ENCODE results near the gene SLC4A11. TPM values are rescaled to one million over a fixed set of nuclear protein-coding genes. Genes with fewer than 3 reads are reported as not detected.
"Not testable (repeated sequence)": the region's sequence is repeated elsewhere in the genome, so short reads cannot be mapped to it uniquely, and the experiment has no call there.

SLC4A11 gene
- total RNA-seq, 1 donor from 2014 or later = under 0.01 TPM

GRCh38 chr20:3223994-3224680, 14.9 kb downstream of the SLC4A11 start:
- Histone ChIP-seq H3K4me3 (ENCODE audit: low read length in 3 of 3) (no peak overlapping the region), H3K9ac (ENCODE audit: low read depth in 1 of 3, low read length in 3 of 3) (peak overlapping the region in 1 of 3 donors; percentile 64), H3K27ac (ENCODE audit: low read depth, low read length) (no peak overlapping the region)

GRCh38 chr20:3223651-3223993, 15.4 kb downstream of the SLC4A11 start:
- Histone ChIP-seq H3K9ac (ENCODE audit: low read depth in 1 of 3, low read length in 3 of 3) (peak overlapping the region in 1 of 3 donors; percentile 64), H3K4me1 (ENCODE audit: control insufficient read depth in 3 of 3, insufficient read depth in 3 of 3, low read length in 3 of 3) (peaks cover 24 to 31% (median 28%) of the 10 kb centered on the region in 3 donors), H3K27me3 (ENCODE audit: control insufficient read depth in 3 of 3, insufficient read depth in 3 of 3, low read length in 3 of 3) (no peaks in the 10 kb centered on the region), H3K36me3 (ENCODE audit: control insufficient read depth in 3 of 3, insufficient read depth in 3 of 3, low read length in 3 of 3) (peaks cover 5 to 14% (median 5%) of the 10 kb centered on the region in 3 donors), H3K27ac (ENCODE audit: low read depth, low read length) (peak overlapping the region; percentile 67), H3K4me3 (ENCODE audit: low read length in 3 of 3) (no peak overlapping the region), H3K9me3 (ENCODE audit: control insufficient read depth in 3 of 3, low read length in 3 of 3) (no peaks in the 10 kb centered on the region)

More at GRCh38 chr20:3223994-3224680, 14.9 kb downstream of the SLC4A11 start:
- Histone ChIP-seq H3K4me1 (ENCODE audit: control insufficient read depth in 3 of 3, insufficient read depth in 3 of 3, low read length in 3 of 3) (peaks cover 22 to 30% (median 26%) of the 10 kb centered on the region in 3 donors), H3K27me3 (ENCODE audit: control insufficient read depth in 3 of 3, insufficient read depth in 3 of 3, low read length in 3 of 3) (no peaks in the 10 kb centered on the region), H3K9me3 (ENCODE audit: control insufficient read depth in 3 of 3, low read length in 3 of 3) (no peaks in the 10 kb centered on the region), H3K36me3 (ENCODE audit: control insufficient read depth in 3 of 3, insufficient read depth in 3 of 3, low read length in 3 of 3) (peaks cover 5 to 14% (median 5%) of the 10 kb centered on the region in 3 donors)

GRCh38 chr20:3222635-3223600, 16.1 kb downstream of the SLC4A11 start:
- Histone ChIP-seq H3K27ac (ENCODE audit: low read depth, low read length) (peak overlapping the region; percentile 67), H3K9ac (ENCODE audit: low read depth in 1 of 3, low read length in 3 of 3) (peak overlapping the region in 2 of 3 donors; percentile 64 to 66), H3K9me3 (ENCODE audit: control insufficient read depth in 3 of 3, low read length in 3 of 3) (no peaks in the 10 kb centered on the region), H3K27me3 (ENCODE audit: control insufficient read depth in 3 of 3, insufficient read depth in 3 of 3, low read length in 3 of 3) (no peaks in the 10 kb centered on the region), H3K4me1 (ENCODE audit: control insufficient read depth in 3 of 3, insufficient read depth in 3 of 3, low read length in 3 of 3) (peaks cover 25 to 37% (median 31%) of the 10 kb centered on the region in 3 donors), H3K36me3 (ENCODE audit: control insufficient read depth in 3 of 3, insufficient read depth in 3 of 3, low read length in 3 of 3) (peaks cover 5 to 14% (median 5%) of the 10 kb centered on the region in 3 donors), H3K4me3 (ENCODE audit: low read length in 3 of 3) (peak overlapping the region in 1 of 3 donors; percentile 29)

- Histone ChIP-seq H3K9ac (ENCODE audit: low read depth in 1 of 3, low read length in 3 of 3) (peak overlapping the region; percentile 14 to 66 (median 54)), H3K4me1 (ENCODE audit: control insufficient read depth in 3 of 3, insufficient read depth in 3 of 3, low read length in 3 of 3) (peaks cover 25 to 37% (median 31%) of the 10 kb centered on the region in 3 donors), H3K27ac (ENCODE audit: low read depth, low read length) (peak overlapping the region; percentile 76), H3K9me3 (ENCODE audit: control insufficient read depth in 3 of 3, low read length in 3 of 3) (no peaks in the 10 kb centered on the region), H3K4me3 (ENCODE audit: low read length in 3 of 3) (peak overlapping the region in 1 of 3 donors; percentile 41), H3K27me3 (ENCODE audit: control insufficient read depth in 3 of 3, insufficient read depth in 3 of 3, low read length in 3 of 3) (no peaks in the 10 kb centered on the region), H3K36me3 (ENCODE audit: control insufficient read depth in 3 of 3, insufficient read depth in 3 of 3, low read length in 3 of 3) (peaks cover 5 to 12% (median 5%) of the 10 kb centered on the region in 3 donors)
Measured at GRCh38 chr20:3221398-3222226, 17.4 kb downstream of the SLC4A11 start.

- H3K27me3 ChIP-seq (ENCODE audit: control insufficient read depth in 3 of 3, insufficient read depth in 3 of 3, low read length in 3 of 3) = no peaks in the 10 kb centered on the region
- peak overlapping the region in 1 of 3 donors; percentile 45 for H3K9ac ChIP-seq (ENCODE audit: low read depth in 1 of 3, low read length in 3 of 3)
- H3K36me3 ChIP-seq (ENCODE audit: control insufficient read depth in 3 of 3, insufficient read depth in 3 of 3, low read length in 3 of 3) = peaks cover 14 to 26% (median 22%) of the 10 kb centered on the region in 3 donors
- no peak overlapping the region for H3K4me3 ChIP-seq (ENCODE audit: low read length in 3 of 3)
- peaks cover 18 to 31% (median 25%) of the 10 kb centered on the region in 3 donors for H3K4me1 ChIP-seq (ENCODE audit: control insufficient read depth in 3 of 3, insufficient read depth in 3 of 3, low read length in 3 of 3)
- H3K9me3 ChIP-seq (ENCODE audit: control insufficient read depth in 3 of 3, low read length in 3 of 3) = no peaks in the 10 kb centered on the region
- H3K27ac ChIP-seq (ENCODE audit: low read depth, low read length) = no peak overlapping the region
Measured at GRCh38 chr20:3218307-3218988, 20.5 kb downstream of the SLC4A11 start.

GRCh38 chr20:3215359-3215917, 23.6 kb downstream of the SLC4A11 start:
- H3K27me3 ChIP-seq (ENCODE audit: control insufficient read depth in 3 of 3, insufficient read depth in 3 of 3, low read length in 3 of 3); H3K4me3 ChIP-seq (ENCODE audit: low read length in 3 of 3); H3K27ac ChIP-seq (ENCODE audit: low read depth, low read length); H3K9me3 ChIP-seq (ENCODE audit: control insufficient read depth in 3 of 3, low read length in 3 of 3); H3K4me1 ChIP-seq (ENCODE audit: control insufficient read depth in 3 of 3, insufficient read depth in 3 of 3, low read length in 3 of 3); H3K9ac ChIP-seq (ENCODE audit: low read depth in 1 of 3, low read length in 3 of 3): not testable (repeated sequence)
- H3K36me3 ChIP-seq (ENCODE audit: control insufficient read depth in 3 of 3, insufficient read depth in 3 of 3, low read length in 3 of 3) = peaks cover 10 to 24% (median 18%) of the 10 kb centered on the region in 3 donors

- H3K27ac ChIP-seq (ENCODE audit: low read depth, low read length) = no peak overlapping the region
- H3K4me1 ChIP-seq (ENCODE audit: control insufficient read depth in 3 of 3, insufficient read depth in 3 of 3, low read length in 3 of 3) = peaks cover 11 to 22% (median 12%) of the 10 kb centered on the region in 3 donors
- H3K4me3 ChIP-seq (ENCODE audit: low read length in 3 of 3) = no peak overlapping the region
- no peaks in the 10 kb centered on the region for H3K27me3 ChIP-seq (ENCODE audit: control insufficient read depth in 3 of 3, insufficient read depth in 3 of 3, low read length in 3 of 3)
- H3K9me3 ChIP-seq (ENCODE audit: control insufficient read depth in 3 of 3, low read length in 3 of 3) = no peaks in the 10 kb centered on the region
- H3K36me3 ChIP-seq (ENCODE audit: control insufficient read depth in 3 of 3, insufficient read depth in 3 of 3, low read length in 3 of 3) = peaks cover 12 to 19% (median 18%) of the 10 kb centered on the region in 3 donors
- H3K9ac ChIP-seq (ENCODE audit: low read depth in 1 of 3, low read length in 3 of 3) = no peak overlapping the region
Measured at GRCh38 chr20:3213226-3213625, 25.8 kb downstream of the SLC4A11 start.

GRCh38 chr20:3210346-3210745, 28.6 kb downstream of the SLC4A11 start:
- Histone ChIP-seq H3K9me3 (ENCODE audit: control insufficient read depth in 3 of 3, low read length in 3 of 3) (no peaks in the 10 kb centered on the region), H3K27ac (ENCODE audit: low read depth, low read length) (no peak overlapping the region), H3K4me3 (ENCODE audit: low read length in 3 of 3) (peak overlapping the region; percentile 88 to 96 (median 89)), H3K9ac (ENCODE audit: low read depth in 1 of 3, low read length in 3 of 3) (peak overlapping the region; percentile 82 to 92 (median 90)), H3K27me3 (ENCODE audit: control insufficient read depth in 3 of 3, insufficient read depth in 3 of 3, low read length in 3 of 3) (no peaks in the 10 kb centered on the region), H3K4me1 (ENCODE audit: control insufficient read depth in 3 of 3, insufficient read depth in 3 of 3, low read length in 3 of 3) (peaks cover 11 to 21% (median 12%) of the 10 kb centered on the region in 3 donors), H3K36me3 (ENCODE audit: control insufficient read depth in 3 of 3, insufficient read depth in 3 of 3, low read length in 3 of 3) (peaks cover 11 to 17% (median 16%) of the 10 kb centered on the region in 3 donors)

Data from skeletal muscle tissue (tissue), 4 donors.